ENCODE results near the gene HAPSTR1.

- TF ChIP-seq EZH2 (IDR thresholded peaks at IDR 0.05; ENCODE audit: low read depth, unreplicated experiment) (no peak), CTCF (conservative IDR thresholded peaks at IDR 0.05; ENCODE audit: low read depth in 2 of 2) (no peak), EZH2phosphoT487 (IDR thresholded peaks at IDR 0.05; ENCODE audit: unreplicated experiment) (no peak), ZNF114 (CRISPR knock-in tag; IDR thresholded peaks at IDR 0.05) (no peak), ETS1 (IDR thresholded peaks at IDR 0.05) (no peak), REST (IDR thresholded peaks at IDR 0.05; ENCODE audit: unreplicated experiment) (no peak), POLR2AphosphoS5 (IDR thresholded peaks at IDR 0.05; ENCODE audit: low read depth) (no peak), CREB1 (CRISPR knock-in tag; IDR thresholded peaks at IDR 0.05; ENCODE audit: low read depth) (no peak), JUNB (IDR thresholded peaks at IDR 0.05; ENCODE audit: unreplicated experiment) (no peak), ZNF331 (CRISPR knock-in tag; IDR thresholded peaks at IDR 0.05; ENCODE audit: low read depth) (no peak), STAT1 (IDR thresholded peaks at IDR 0.05; ENCODE audit: unreplicated experiment) (no peak), ZNF462 (CRISPR knock-in tag; IDR thresholded peaks at IDR 0.05) (no peak)
Measured at GRCh38 chr16:9046667-9047055, 44.8 kb upstream of the HAPSTR1 start.
